HG02938 (cell line): ENCODE data around the gene SELENOS.

ENCODE experiments used
- ATAC-seq: cut with Tn5 transposase; IDR thresholded peaks from one replicate; pipeline ENCODE4 v1.9.1; 2021; ENCODE audit warnings: mild to moderate bottlenecking, moderate library complexity; ENCODE audit not compliant: unreplicated experiment

The SELENOS gene

GRCh38 chr15:101277943-101278564, 769 bp upstream of the SELENOS start:
- ATAC-seq = no peak

DNA sequence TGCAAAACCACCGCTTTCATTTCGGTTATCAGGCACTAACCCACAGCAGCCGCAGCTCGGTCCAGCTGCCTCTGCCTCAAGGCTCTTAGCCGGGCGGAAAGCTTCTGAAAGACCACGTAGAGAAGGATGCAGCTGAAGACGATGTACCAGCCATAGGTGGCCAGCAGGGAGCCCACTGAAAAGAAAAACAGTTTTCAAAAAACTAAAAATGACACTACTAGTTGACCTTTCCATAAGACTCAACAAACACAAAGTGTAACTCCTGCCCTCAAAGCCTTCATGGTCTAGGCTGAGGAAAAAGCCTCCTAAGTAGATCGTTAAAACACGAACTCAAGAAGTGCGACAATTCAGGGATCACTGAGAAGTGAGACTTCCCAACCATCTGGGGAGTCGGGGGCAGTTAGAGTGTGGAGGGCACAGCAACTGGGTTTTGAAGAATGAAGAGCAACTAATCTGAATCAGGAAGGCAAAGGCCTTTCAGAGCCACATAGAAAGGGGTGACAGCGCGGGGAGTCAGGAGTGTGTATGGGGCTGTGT, 716 bp downstream of the SELENOS start:
- peak; percentile 43 for ATAC-seq

- peak; percentile 36 for ATAC-seq
Observed at GRCh38 chr15:101275018-101275417, 2.3 kb downstream of the SELENOS start.

DNA sequence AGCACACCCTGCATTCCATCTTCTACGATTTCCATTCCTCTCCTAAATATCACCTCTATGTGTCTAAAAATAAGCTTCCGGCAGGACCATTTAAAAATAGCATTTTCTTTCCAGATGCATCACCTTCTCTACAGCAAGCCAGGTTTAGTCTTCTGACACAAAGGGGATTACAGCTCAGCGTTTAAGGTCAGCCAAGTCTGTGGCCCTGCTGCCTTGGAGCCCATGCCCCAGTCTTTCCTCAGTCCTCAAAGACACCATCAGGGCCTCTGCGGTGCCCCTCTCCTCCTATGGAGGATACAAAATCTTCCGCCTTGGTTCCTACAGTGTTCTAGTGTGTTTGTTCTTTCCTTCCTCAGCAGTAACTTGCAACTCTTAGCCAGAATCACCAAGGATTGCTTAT, 3.8 kb downstream of the SELENOS start:
- ATAC-seq = no peak

DNA sequence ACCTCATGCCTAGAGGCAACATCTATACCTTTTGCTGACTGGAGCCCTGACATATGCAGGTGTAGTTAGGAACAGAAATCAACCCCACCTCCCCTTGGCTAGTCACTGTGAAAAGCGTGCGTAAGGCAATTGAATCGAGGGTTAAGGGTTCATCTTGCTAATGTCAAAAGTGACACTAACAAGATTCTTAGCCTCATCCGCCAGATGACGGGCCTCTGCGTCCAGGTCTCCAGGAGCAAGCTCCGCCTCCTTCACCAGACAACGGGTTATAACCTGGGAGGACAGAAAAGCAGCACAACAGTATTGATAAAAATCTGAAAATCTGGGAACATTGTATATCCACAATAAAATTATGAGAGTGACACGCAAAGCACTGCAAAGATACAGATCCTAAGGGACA, 4.7 kb downstream of the SELENOS start:
- no peak for ATAC-seq

- no peak for ATAC-seq
Observed at GRCh38 chr15:101269479-101270223, 7.6 kb downstream of the SELENOS start.

DNA sequence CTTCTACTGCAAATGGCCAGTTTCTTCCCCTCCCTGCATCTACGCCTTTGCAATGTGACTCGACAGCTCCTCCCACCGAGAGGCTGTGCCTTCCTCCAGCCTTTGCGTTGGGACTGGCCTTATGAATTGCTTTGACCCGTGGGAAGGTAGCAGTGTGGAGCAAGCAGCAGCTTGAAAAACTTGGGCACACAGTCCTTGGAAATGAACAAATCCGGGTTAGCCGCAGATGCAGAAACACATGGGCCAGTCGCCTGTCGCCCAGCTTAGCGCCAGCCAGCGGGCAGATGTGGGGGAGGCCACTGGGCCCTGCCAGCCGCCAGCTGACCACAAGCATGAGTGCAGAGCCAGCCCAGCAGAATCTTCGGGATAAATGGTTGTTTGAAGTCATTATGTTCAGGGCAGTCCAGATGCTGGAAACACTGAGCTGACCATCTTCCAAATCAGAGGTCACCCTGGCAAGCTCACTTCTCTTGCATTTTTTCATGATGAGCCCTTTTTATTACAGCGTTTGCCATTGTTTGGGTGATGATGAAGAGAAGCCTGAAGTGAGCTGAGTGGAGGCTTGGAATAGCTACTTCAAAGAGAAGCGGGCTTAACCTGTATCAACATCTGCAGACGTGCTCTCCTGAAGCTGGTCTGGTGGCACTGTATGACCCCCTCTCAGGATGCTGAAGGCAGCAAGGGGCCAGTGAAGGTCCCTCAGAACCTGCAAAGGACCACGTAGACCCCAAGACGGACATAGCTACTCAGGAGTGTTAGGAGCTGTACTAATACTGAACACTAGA, 9.8 kb downstream of the SELENOS start:
- ATAC-seq = no peak

DNA sequence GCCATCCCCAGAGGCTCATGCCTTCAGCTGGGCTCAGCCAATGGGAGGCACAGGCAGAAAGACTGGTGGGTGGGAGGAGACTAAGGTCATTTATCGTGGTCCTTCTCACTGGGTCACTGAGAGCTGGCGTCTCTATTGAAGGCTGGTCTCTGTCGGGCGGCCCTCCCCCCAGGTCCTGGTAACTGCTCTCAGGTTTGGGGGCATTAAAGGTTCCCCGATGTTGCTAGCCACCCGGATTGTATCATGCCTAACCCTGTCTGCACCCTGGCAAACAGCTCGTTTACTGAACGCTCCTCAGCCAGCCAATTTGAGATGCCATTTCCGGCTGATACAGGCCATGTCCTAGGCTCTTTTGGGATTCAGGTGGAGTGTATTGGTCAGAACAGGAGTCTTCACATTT, 10.5 kb downstream of the SELENOS start:
- ATAC-seq = no peak

- no peak for ATAC-seq
Observed at GRCh38 chr15:101266034-101266433, 11.3 kb downstream of the SELENOS start.

- ATAC-seq = no peak
Observed at GRCh38 chr15:101264911-101265641, 12.2 kb downstream of the SELENOS start.

- ATAC-seq = peak; percentile 39
Observed at GRCh38 chr15:101264011-101264410, 13.3 kb downstream of the SELENOS start.

DNA sequence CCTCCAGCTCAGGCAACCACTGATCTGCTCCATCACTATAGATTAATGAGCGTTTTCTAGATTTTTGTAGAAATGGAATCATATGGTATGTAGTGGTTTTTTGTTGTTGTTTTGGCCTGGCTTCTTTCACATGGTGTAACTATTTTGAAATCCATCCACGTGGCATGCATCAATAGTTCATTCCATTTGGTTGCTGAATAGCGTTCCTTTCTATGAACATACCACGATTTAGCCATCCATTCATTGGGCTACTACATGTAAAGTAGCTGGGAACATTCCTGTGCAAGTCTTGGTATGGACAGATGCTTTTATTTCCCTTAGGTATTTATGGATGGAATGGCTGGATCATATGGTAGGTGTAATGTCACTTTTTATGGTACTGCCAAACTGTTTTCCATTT, 14.7 kb downstream of the SELENOS start:
- no peak for ATAC-seq

DNA sequence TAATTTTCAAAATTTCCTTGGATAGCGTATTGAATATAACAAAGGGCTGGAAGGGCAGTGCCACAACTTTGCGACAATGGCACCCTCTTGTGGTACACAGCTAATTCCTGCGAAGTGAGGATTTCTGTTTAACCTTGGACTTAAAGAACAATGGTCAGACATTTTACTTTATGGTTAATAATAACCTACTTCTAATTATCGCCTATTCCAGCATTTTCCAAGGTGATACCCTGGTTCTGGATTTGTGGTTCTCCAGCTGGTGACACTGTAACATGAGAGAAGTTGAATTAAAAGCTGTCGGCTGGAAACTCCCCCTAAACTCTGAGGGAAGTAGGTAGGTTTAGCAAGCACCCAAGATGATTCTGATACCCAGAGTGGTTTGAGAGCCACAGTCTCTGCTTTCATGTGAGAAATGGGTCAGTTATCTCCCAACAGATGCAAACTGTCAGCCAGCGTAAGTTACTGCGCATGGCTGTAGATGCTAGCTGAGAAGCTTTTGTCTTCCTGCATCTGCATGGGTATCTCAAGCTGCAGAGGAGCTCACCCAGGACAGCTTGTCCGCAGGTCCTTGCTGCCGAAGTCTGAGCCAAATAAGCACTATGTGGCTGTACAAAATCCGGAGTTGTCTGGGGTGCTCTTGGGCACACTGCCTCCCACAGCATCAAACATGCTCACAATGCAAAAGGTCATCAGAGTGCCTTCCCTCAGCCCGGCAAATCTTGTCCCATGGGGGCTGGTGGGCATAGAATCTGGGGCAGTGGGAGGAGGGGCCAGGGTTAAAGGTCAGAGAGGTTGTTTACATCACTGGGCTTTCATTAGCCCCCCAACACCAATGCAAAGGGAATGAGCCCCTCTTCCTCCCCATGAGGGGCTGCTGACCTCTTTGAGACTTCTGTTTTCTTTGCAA, 18.8 kb downstream of the SELENOS start:
- ATAC-seq = no peak

- no peak for ATAC-seq
Observed at GRCh38 chr15:101256757-101257156, 20.5 kb downstream of the SELENOS start.

GRCh38 chr15:101255615-101256241, 21.6 kb downstream of the SELENOS start:
- no peak for ATAC-seq

GRCh38 chr15:101255051-101255395, 22.3 kb downstream of the SELENOS start:
- ATAC-seq = no peak

- no peak for ATAC-seq
Observed at GRCh38 chr15:101254157-101255050, 22.9 kb downstream of the SELENOS start.

DNA sequence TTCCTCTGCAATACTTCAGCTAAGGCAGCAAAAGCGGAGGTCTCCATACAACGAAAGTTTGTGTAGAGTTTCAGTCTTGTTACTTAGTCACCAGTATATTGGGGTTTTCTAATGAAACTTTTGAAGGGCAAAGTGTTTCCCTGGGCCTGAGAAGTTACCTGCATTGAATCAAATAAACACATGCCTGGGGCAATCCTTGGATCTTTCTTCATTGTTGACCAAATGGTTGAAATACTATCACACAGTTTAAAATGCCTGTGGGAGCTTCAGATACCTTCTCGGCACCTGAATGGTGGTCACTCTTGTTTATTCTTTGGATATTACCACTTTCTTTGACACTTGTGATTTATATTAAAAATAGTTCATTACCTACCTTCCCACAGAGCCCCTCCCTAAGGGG, 24.4 kb downstream of the SELENOS start:
- peak; percentile 5 for ATAC-seq
